NCI-H2081 treated with DMSO at 0.1 percent for 48 hours (cell line): ENCODE results near the gene FGF7.
"Not testable (repeated sequence)": the region's sequence is repeated elsewhere in the genome, so short reads cannot be mapped to it uniquely, and the experiment has no call there.

Experiments
- DNase-seq: peaks from one replicate; lab custom pipeline; 2025; lab: John Stamatoyannopoulos, UW

The FGF7 gene

GRCh38 chr15:49439678-49440395 lies 16.8 kb downstream of the FGF7 start:
- no peak for DNase-seq

- no peak for DNase-seq
Measured at GRCh38 chr15:49441356-49441755, 18.3 kb downstream of the FGF7 start.

DNA sequence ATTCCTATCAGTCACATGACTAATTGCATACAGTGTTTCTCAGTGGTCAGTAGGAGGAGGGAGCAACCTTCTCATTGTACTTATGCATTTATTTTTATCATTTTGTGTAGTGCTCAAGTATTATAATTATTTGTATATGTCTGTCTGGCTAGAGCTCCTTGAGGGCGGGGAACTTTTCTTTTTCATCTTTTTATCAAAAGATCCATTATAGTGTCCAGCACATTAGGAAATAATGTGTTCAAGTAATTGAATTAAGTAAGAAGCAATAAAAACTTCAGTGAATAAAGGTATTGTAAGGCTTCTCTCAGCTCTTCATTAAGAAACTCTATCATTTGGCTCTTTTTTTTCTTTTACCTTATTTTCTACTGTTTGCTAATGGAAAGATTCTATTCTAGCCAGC lies 18.8 kb downstream of the FGF7 start:
- DNase-seq = no peak

- DNase-seq = no peak
Measured at GRCh38 chr15:49452595-49452994, 29.6 kb downstream of the FGF7 start.

DNA sequence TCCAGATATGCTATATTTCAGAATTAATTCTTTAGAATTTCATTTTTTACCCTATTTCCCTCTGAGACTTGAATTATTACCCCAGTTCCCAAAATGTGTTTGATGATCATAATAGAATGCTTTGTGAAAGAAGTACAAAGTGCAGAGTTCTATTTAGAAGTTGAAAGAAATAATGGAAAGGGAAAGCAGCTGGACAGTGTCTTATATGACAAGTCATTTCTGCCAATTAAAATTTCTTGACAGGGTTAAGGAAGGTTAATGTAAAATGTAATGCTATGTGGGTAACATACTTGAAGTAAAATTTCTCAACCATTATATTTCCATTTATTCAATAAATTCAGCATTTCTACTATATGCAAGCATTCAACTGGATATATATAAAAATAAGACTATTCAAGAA lies 33.1 kb downstream of the FGF7 start:
- no peak for DNase-seq

- DNase-seq = no peak
Measured at GRCh38 chr15:49458145-49458544, 35.1 kb downstream of the FGF7 start.

GRCh38 chr15:49460411-49460941 lies 37.4 kb downstream of the FGF7 start:
- DNase-seq = no peak

GRCh38 chr15:49462232-49462844 lies 39.3 kb downstream of the FGF7 start:
- no peak for DNase-seq

- DNase-seq = no peak
Measured at GRCh38 chr15:49464522-49464921, 41.5 kb downstream of the FGF7 start.

- DNase-seq = no peak
Measured at GRCh38 chr15:49466119-49466518, 43.1 kb downstream of the FGF7 start.

- no peak for DNase-seq
Measured at GRCh38 chr15:49467746-49468480, 44.9 kb downstream of the FGF7 start.

GRCh38 chr15:49468481-49468839 lies 45.4 kb downstream of the FGF7 start:
- DNase-seq = no peak

DNA sequence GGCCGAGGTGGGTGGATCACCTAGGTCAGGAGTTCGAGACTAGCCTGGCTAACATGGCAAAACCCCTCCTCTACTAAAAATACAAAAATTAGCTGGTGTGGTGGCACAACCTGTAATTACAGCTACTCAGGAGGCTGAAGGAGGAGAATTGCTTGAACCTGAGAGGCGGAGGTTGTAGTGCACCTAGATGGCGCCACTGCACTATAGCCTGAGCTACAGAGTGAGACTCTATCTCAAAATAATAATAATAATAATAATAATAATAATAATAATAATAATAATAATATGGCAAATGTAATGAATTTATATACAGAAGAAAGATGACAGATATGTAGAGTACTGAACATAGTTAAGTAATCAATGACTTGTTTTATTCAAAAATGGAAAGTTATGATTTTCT lies 48.2 kb downstream of the FGF7 start:
- DNase-seq = not testable (repeated sequence)

GRCh38 chr15:49471733-49472132 lies 48.7 kb downstream of the FGF7 start:
- DNase-seq = no peak

GRCh38 chr15:49472338-49472737 lies 49.3 kb downstream of the FGF7 start:
- DNase-seq = no peak

GRCh38 chr15:49473031-49473430 lies 50.0 kb downstream of the FGF7 start:
- no peak for DNase-seq

GRCh38 chr15:49478021-49478420 lies 55.0 kb downstream of the FGF7 start:
- DNase-seq = not testable (repeated sequence)

- DNase-seq = not testable (repeated sequence)
Measured at GRCh38 chr15:49478982-49479381, 55.9 kb downstream of the FGF7 start.

DNA sequence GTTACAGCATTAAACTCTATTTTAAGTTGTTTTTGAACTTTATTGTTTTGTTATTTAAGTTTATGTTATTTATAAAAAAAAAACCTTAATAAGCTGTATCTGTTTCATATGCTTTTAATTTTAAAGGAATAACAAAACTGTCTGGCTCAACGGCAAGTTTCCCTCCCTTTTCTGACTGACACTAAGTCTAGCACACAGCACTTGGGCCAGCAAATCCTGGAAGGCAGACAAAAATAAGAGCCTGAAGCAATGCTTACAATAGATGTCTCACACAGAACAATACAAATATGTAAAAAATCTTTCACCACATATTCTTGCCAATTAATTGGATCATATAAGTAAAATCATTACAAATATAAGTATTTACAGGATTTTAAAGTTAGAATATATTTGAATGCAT lies 62.4 kb downstream of the FGF7 start:
- not testable (repeated sequence) for DNase-seq

GRCh38 chr15:49490966-49491365 lies 67.9 kb downstream of the FGF7 start:
- DNase-seq = no peak

DNA sequence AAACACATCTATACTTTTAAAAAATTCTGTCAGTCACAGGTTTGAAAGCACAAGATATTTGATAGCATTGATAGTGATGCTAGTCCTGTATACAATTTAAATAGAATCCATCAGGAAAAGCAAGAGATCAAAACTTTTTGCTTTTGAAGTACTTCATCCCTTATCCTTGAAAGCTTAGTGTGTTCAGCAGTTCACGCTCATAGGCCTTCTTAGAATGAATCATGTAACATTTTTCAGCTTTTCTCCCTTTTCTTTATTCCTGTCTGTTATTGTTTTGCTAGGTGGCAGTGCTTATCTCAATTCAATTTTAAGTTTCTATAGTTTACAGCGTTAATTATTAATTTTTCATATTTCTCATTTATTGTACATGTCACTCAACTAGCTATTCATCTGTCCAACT lies 69.1 kb downstream of the FGF7 start:
- no peak for DNase-seq

GRCh38 chr15:49492830-49493229 lies 69.8 kb downstream of the FGF7 start:
- no peak for DNase-seq

GRCh38 chr15:49494842-49495241 lies 71.8 kb downstream of the FGF7 start:
- DNase-seq = no peak
